ENCODE data around the gene TMTC4. TPM values are rescaled to one million over a fixed set of nuclear protein-coding genes. Genes with fewer than 3 reads are reported as not detected.

Gene TMTC4, protein sequence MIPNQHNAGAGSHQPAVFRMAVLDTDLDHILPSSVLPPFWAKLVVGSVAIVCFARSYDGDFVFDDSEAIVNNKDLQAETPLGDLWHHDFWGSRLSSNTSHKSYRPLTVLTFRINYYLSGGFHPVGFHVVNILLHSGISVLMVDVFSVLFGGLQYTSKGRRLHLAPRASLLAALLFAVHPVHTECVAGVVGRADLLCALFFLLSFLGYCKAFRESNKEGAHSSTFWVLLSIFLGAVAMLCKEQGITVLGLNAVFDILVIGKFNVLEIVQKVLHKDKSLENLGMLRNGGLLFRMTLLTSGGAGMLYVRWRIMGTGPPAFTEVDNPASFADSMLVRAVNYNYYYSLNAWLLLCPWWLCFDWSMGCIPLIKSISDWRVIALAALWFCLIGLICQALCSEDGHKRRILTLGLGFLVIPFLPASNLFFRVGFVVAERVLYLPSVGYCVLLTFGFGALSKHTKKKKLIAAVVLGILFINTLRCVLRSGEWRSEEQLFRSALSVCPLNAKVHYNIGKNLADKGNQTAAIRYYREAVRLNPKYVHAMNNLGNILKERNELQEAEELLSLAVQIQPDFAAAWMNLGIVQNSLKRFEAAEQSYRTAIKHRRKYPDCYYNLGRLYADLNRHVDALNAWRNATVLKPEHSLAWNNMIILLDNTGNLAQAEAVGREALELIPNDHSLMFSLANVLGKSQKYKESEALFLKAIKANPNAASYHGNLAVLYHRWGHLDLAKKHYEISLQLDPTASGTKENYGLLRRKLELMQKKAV
- total RNA-seq: 18.3 and 19.9 TPM in 2 replicates

DNA sequence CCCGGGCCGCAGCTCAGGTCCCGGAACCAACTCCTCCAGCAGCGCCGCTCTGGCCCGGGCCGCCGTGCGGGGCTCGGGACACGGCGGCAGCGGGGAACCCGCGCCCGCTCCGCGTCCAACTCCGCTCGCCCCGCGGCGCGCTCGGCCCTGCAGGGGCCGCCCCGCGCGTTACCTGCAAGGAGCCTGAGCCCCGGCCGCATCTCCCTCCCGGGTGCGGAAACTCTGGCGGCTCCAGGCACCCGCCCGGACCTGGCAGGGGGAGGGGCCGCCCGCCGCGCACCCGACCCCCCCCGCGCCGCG, at the start of gene TMTC4:
TSS of gene TMTC4 (minus strand) at position 224 of the 300 bp plus-strand sequence. CDS start 4,433 bp downstream, outside the sequence.

DNA sequence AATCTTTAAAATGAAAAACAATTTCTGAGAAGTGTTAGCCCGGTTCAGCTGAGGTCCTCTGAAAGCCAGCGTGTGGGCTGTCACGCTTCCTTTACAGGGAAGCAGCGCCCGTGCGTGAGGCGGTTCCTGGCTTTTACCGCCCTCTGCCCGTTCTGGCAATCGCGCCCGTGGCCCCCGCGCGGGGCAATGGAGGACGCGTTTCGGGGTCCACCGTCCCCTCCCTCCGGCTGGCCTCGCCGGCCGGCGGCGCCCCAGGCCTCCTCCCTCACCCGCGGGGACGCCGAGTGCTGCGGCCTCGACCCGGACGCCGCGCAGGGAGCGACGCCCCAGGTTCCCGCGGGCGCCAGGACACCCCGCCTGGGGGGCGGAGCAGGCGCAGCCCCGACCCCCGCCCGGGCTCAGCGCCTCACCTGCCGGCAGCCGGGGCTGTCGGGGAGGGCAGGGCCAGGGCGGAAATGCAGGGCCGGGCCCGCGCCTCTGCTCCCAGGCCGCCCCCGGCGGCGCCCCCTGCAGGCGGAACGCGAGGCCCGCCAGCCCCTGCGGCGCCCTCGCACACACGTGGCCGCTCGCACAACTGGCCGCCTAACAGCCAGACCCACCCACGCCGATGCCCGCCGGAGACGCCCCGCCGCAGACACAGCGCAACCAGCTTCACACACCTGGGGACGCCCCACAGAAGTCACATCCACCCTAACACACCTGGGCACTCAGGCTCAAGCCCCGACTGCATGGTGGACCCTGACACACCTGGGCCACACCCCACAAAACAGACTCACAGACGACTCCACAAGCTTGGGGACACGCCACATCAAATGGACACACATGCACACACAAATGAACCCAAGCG, 86.0 kb downstream of the TMTC4 start, which contains the start of gene GGACT:
TSS of gene GGACT (minus strand) at position 459 of the 847 bp plus-strand sequence. CDS start 56,198 bp downstream, outside the sequence.

Other genes with a start within 250 kb of the TMTC4 start
- 2.9 and 6.3 TPM in 2 replicates for gene GGACT, start 86.0 kb downstream of the TMTC4 start, total RNA-seq